Prostate gland (tissue), 2 donors: ENCODE data around the gene MATCAP1.

ENCODE experiments used
- CTCF ChIP-seq, 4 experiments: fragments of 200-600 bp in 2 of 4; fragments of 450-650 bp in 2 of 4; sonication (generic) in 2 of 4; IDR thresholded peaks; 1 replicate in 3 of 4; 2 replicates in 1 of 4; pipeline ENCODE4 v1.5.1; 2016 to 2019; ENCODE audit warnings: antibody characterized with exemption in 4 of 4, mild to moderate bottlenecking in 2 of 4, moderate library complexity in 2 of 4
- POLR2A ChIP-seq: fragments of 450-650 bp; IDR thresholded peaks from one replicate; pipeline ENCODE4 v1.6.1; 2016; ENCODE audit warnings: antibody characterized with exemption, mild to moderate bottlenecking
- POLR2AphosphoS5 ChIP-seq: sonication (generic); formaldehyde crosslinking; IDR thresholded peaks from one replicate; pipeline ENCODE4 v1.6.1; 2017; ENCODE audit warnings: antibody characterized with exemption

DNA sequence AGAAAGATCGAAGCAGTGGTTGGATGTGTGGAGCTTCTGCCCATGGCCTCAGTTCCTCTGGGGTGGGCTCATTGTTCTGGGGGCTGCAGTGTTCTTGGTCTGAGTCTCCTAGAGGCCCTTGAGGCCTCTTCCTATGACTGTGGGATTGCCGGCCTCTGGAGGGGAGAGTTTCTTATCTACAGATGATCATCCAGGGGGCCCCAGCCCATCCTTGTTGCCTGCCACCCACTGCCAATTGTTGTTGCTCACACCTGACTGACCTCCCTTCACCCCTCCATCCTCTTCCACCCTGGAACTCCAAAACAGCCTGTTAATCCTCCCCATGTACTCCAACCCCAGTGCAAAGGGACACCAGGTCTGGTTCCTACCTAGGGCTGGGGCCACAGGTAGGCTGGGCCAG is 38.8 kb downstream of the MATCAP1 start:
- TF ChIP-seq CTCF (IDR thresholded peaks at IDR 0.05) = no peak
- TF ChIP-seq POLR2AphosphoS5 = no peak
- TF ChIP-seq POLR2A = no peak
